ENCODE measurements around the gene BCAS3.

The BCAS3 gene

GRCh38 chr17:61058066-61058465 lies 380.4 kb downstream of the BCAS3 start:
- no peak for DNase-seq (ENCODE audit: low read depth)
- TF ChIP-seq CTCF (IDR thresholded peaks at IDR 0.05; ENCODE audit: insufficient read depth, low read depth, low read length, missing control alignments) = no peak
- no peak overlapping the region for H3K4me3 ChIP-seq (ENCODE audit: low read length)

- DNase-seq (ENCODE audit: low read depth) = no peak
- no peak overlapping the region for H3K4me3 ChIP-seq (ENCODE audit: low read length)
- no peak for TF ChIP-seq CTCF (IDR thresholded peaks at IDR 0.05; ENCODE audit: insufficient read depth, low read depth, low read length, missing control alignments)
Observed at GRCh38 chr17:61063528-61063927, 385.9 kb downstream of the BCAS3 start.

GRCh38 chr17:61064087-61064951 lies 386.7 kb downstream of the BCAS3 start:
- no peak for TF ChIP-seq CTCF (IDR thresholded peaks at IDR 0.05; ENCODE audit: insufficient read depth, low read depth, low read length, missing control alignments)
- H3K4me3 ChIP-seq (ENCODE audit: low read length) = no peak overlapping the region
- DNase-seq (ENCODE audit: low read depth) = no peak

GRCh38 chr17:61065263-61065773 lies 387.7 kb downstream of the BCAS3 start:
- no peak for DNase-seq (ENCODE audit: low read depth)
- no peak for TF ChIP-seq CTCF (IDR thresholded peaks at IDR 0.05; ENCODE audit: insufficient read depth, low read depth, low read length, missing control alignments)
- H3K4me3 ChIP-seq (ENCODE audit: low read length) = no peak overlapping the region

GRCh38 chr17:61066062-61066461 lies 388.4 kb downstream of the BCAS3 start:
- TF ChIP-seq CTCF (IDR thresholded peaks at IDR 0.05; ENCODE audit: insufficient read depth, low read depth, low read length, missing control alignments) = no peak
- DNase-seq (ENCODE audit: low read depth) = no peak

GRCh38 chr17:61070649-61071048 lies 393.0 kb downstream of the BCAS3 start:
- DNase-seq (ENCODE audit: low read depth) = no peak
- no peak overlapping the region for H3K4me3 ChIP-seq (ENCODE audit: low read length)
- no peak for TF ChIP-seq CTCF (IDR thresholded peaks at IDR 0.05; ENCODE audit: insufficient read depth, low read depth, low read length, missing control alignments)

More at GRCh38 chr17:61066062-61066461, 388.4 kb downstream of the BCAS3 start:
- H3K4me3 ChIP-seq (ENCODE audit: low read length) = no peak overlapping the region
